Epithelial cell of umbilical artery (primary cell): ENCODE results near the gene MED7. TPM values are rescaled to one million over a fixed set of nuclear protein-coding genes. Genes with fewer than 3 reads are reported as not detected.

Source experiments
- total RNA-seq: library from RNA; depleted of rRNA; stranded (reverse); fragments of >200 nt; gene quantifications from 2 replicates; pipeline ENCODE4 v1.2.3, GENCODE V29; 2014

Gene MED7
- 7.5 and 8.2 TPM in 2 replicates for total RNA-seq

GRCh38 chr5:157142317-157143126, at the start of gene MED7:
TSS of gene MED7 (minus strand) at chr5:157142865. CDS start at chr5:157139431, 3,434 bp downstream.

GRCh38 chr5:157180374-157181264, 38.0 kb upstream of the MED7 start, which contains the start of gene ITK:
TSS of gene ITK (plus strand) at chr5:157180840. CDS start at chr5:157180978, 138 bp downstream.

GRCh38 chr5:157166214-157167213, 23.8 kb upstream of the MED7 start, which contains the start of gene GARIN3:
TSS of gene GARIN3 (minus strand) at chr5:157166264. CDS start at chr5:157166168, 96 bp downstream.

GRCh38 chr5:157108976-157109375, 33.7 kb downstream of the MED7 start, which contains the start of gene HAVCR2:
TSS of gene HAVCR2 (minus strand) at chr5:157109044. CDS start at chr5:157108983, 61 bp downstream.

Other genes with a start within 250 kb of the MED7 start
- not detected in 2 replicates for gene TIMD4, start 179.6 kb downstream of the MED7 start, total RNA-seq
- not detected in 2 replicates for gene HAVCR1, start 83.7 kb downstream of the MED7 start, total RNA-seq
- 0.15 TPM in 1 of 2 replicates, not detected in the other for gene HAVCR2, start 33.8 kb downstream of the MED7 start, total RNA-seq
- gene GARIN3, start 23.4 kb upstream of the MED7 start, total RNA-seq = not detected in 2 replicates
- gene ITK, start 38.0 kb upstream of the MED7 start, total RNA-seq = not detected in 2 replicates
- 13.5 and 14.0 TPM in 2 replicates for gene CYFIP2, start 123.3 kb upstream of the MED7 start, total RNA-seq